22Rv1 (cell line): ENCODE measurements around the gene PCDH9.

Source experiments
- ZFX ChIP-seq: fragments of 450-650 bp; IDR thresholded peaks from 2 replicates; pipeline ENCODE4 v1.6.1; 2017; ENCODE audit warnings: antibody characterized with exemption, borderline replicate concordance
- TF ChIP-seq, protein P1 (sequence below): fragments of 450-650 bp; IDR thresholded peaks from 2 replicates; pipeline ENCODE4 v1.5.1; 2017; ENCODE audit warnings: mild to moderate bottlenecking

GRCh38 chr13:67146523-67147130 is 83.5 kb downstream of the PCDH9 start:
- TF ChIP-seq, protein P1, sequence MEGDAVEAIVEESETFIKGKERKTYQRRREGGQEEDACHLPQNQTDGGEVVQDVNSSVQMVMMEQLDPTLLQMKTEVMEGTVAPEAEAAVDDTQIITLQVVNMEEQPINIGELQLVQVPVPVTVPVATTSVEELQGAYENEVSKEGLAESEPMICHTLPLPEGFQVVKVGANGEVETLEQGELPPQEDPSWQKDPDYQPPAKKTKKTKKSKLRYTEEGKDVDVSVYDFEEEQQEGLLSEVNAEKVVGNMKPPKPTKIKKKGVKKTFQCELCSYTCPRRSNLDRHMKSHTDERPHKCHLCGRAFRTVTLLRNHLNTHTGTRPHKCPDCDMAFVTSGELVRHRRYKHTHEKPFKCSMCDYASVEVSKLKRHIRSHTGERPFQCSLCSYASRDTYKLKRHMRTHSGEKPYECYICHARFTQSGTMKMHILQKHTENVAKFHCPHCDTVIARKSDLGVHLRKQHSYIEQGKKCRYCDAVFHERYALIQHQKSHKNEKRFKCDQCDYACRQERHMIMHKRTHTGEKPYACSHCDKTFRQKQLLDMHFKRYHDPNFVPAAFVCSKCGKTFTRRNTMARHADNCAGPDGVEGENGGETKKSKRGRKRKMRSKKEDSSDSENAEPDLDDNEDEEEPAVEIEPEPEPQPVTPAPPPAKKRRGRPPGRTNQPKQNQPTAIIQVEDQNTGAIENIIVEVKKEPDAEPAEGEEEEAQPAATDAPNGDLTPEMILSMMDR = no peak
- TF ChIP-seq ZFX = no peak
